Fibroblast of lung (primary cell): ENCODE results near the gene OSMR.

Source experiments
- CTCF ChIP-seq, 2 donors: IDR thresholded peaks in 1 of 2; conservative IDR thresholded peaks in 1 of 2; 1 replicate in 1 of 2; 2 replicates in 1 of 2; pipeline ENCODE4 v1.5.1; 2011 to 2012; ENCODE audit warnings: low read length in 2 of 2, control low read depth in 1 of 2, inconsistent platforms in 1 of 2, low read depth in 1 of 2, mild to moderate bottlenecking in 1 of 2
- EZH2 ChIP-seq: IDR thresholded peaks from 2 replicates; pipeline ENCODE4 v1.5.1; 2012; ENCODE audit warnings: low read length, control low read depth, mild to moderate bottlenecking; ENCODE audit errors: missing control alignments

- TF ChIP-seq CTCF (conservative IDR thresholded peaks at IDR 0.05 in 1 of 2, IDR thresholded peaks at IDR 0.05 in 1 of 2; ENCODE audit: low read depth in 1 of 2, low read length in 2 of 2): peak; percentile 69 to 92
- TF ChIP-seq EZH2: no peak
These were observed 36.1 kb upstream of the OSMR start for GRCh38 chr5:38809388-38810359.
